GM12878 (cell line): Measurements from ENCODE around the gene TAF13. TPM values are rescaled to one million over a fixed set of nuclear protein-coding genes. Genes with fewer than 3 reads are reported as not detected.

Experiments used
- ATAC-seq: fragments of 200-7000 bp; cut with Tn5 transposase; 3 replicates; pipeline ENCODE4 v1.9.1; 2020; ENCODE audit warnings: mild to moderate bottlenecking, moderate library complexity
- BruUV-seq: library from RNA; stranded (reverse); fragments of 400-500 nt; replicated peaks from 2 replicates; lab custom pipeline; 2021; lab: Mats Ljungman, UMichigan
- CTCF ChIA-PET: fragments of 300-600 bp; sonication (Branson Sonifier 250); formaldehyde crosslinking; extraction: SDS; loops from one replicate; lab custom pipeline; 2021; ENCODE audit warnings: inconsistent platforms; lab: Yijun Ruan, JAX
- POLR2A ChIA-PET: fragments of 350-600 bp; formaldehyde crosslinking; extraction: SDS; loops from one replicate; lab custom pipeline; 2021; ENCODE audit warnings: inconsistent platforms; lab: Charles Lee
- RAD21 ChIA-PET: fragments of 300-600 bp; sonication (Branson Sonifier 250); formaldehyde crosslinking; loops from one replicate; lab custom pipeline; 2023; ENCODE audit warnings: antibody characterized with exemption; ENCODE audit not compliant: unreplicated experiment; lab: Charles Lee
- SMC1A ChIA-PET: fragments of 300-600 bp; sonication (Branson Sonifier 250); formaldehyde crosslinking; loops from one replicate; lab custom pipeline; 2023; ENCODE audit not compliant: unreplicated experiment, uncharacterized antibody; lab: Charles Lee
- DNase-seq: peaks from one replicate; pipeline ENCODE4 v3.0.0-alpha.2; 2011; ENCODE audit warnings: low read depth, low spot score
- FAIRE-seq: peaks from 3 replicates; lab custom pipeline; 2011; peaks lifted over from hg19 to GRCh38; lab: Jason Lieb, UNC
- H2AFZ ChIP-seq: 2 replicates; pipeline ENCODE4 v1.6.0; 2011; ENCODE audit warnings: low read depth, low read length, control low read depth; ENCODE audit not compliant: control insufficient read depth
- H3K27ac ChIP-seq: 2 replicates; pipeline ENCODE4 v1.5.1; 2011; ENCODE audit warnings: control low read depth; ENCODE audit not compliant: control insufficient read depth, insufficient read depth
- H3K27me3 ChIP-seq, 2 experiments: replicated peaks in 1 of 2; 2 replicates each; pipeline versions ENCODE4 v1.6.0 to v1.6.1; 2011; ENCODE audit warnings: low read length in 1 of 2; ENCODE audit not compliant: control insufficient read depth in 2 of 2, insufficient read depth in 2 of 2
- H3K36me3 ChIP-seq, 2 experiments: 2 replicates each; pipeline ENCODE4 v1.5.1; 2011; ENCODE audit warnings: low read length in 1 of 2; ENCODE audit not compliant: control insufficient read depth in 2 of 2, insufficient read depth in 2 of 2
- H3K4me1 ChIP-seq: 2 replicates; pipeline ENCODE4 v1.6.1; 2011; ENCODE audit warnings: mild to moderate bottlenecking, low read length, moderate library complexity, mixed read lengths; ENCODE audit not compliant: control insufficient read depth, insufficient read depth
- H3K4me2 ChIP-seq: 2 replicates; pipeline ENCODE4 v1.6.0; 2011; ENCODE audit warnings: control low read depth; ENCODE audit not compliant: control insufficient read depth, insufficient read depth
- H3K4me3 ChIP-seq: fragments of 200-600 bp; sonication (generic); 2 replicates; pipeline ENCODE4 v1.5.1; 2016
- H3K79me2 ChIP-seq: 2 replicates; pipeline ENCODE4 v1.6.0; 2011; ENCODE audit warnings: low read length; ENCODE audit not compliant: control insufficient read depth, insufficient read depth
- H3K9ac ChIP-seq: 2 replicates; pipeline ENCODE4 v1.8.0; 2011; ENCODE audit warnings: low read length, control low read depth, mixed read lengths; ENCODE audit not compliant: control insufficient read depth, insufficient read depth
- H3K9me3 ChIP-seq: replicated peaks from 3 replicates; pipeline ENCODE4 v1.5.1; 2011; ENCODE audit warnings: mild to moderate bottlenecking, low read length; ENCODE audit not compliant: control insufficient read depth, insufficient read depth
- H4K20me1 ChIP-seq: 2 replicates; pipeline ENCODE4 v1.6.0; 2011; ENCODE audit not compliant: control insufficient read depth, insufficient read depth
- ASH2L ChIP-seq: fragments of 300-600, 200-600 bp; sonication (generic); IDR thresholded peaks from 2 replicates; pipeline ENCODE4 v1.6.1; 2017; ENCODE audit warnings: low read depth, mild to moderate bottlenecking, borderline replicate concordance
- CHD4 ChIP-seq: fragments of 200-600 bp; sonication (generic); IDR thresholded peaks from 2 replicates; pipeline ENCODE4 v1.6.1; 2016; ENCODE audit warnings: mild to moderate bottlenecking
- CREM ChIP-seq: IDR thresholded peaks from 2 replicates; pipeline ENCODE4 v1.6.1; 2014; ENCODE audit warnings: antibody characterized with exemption, low read depth
- E4F1 ChIP-seq: fragments of 450-650 bp; IDR thresholded peaks from 2 replicates; pipeline ENCODE4 v1.6.1; 2018; ENCODE audit warnings: borderline replicate concordance, mild to moderate bottlenecking; ENCODE audit not compliant: partially characterized antibody
- EZH2 ChIP-seq: IDR thresholded peaks from 2 replicates; pipeline ENCODE4 v1.6.1; 2012; ENCODE audit warnings: low read depth, mild to moderate bottlenecking, control low read depth, inconsistent platforms, low read length, borderline replicate concordance; ENCODE audit not compliant: control insufficient read depth
- MEF2B ChIP-seq: fragments of 450-650 bp; IDR thresholded peaks from 2 replicates; pipeline ENCODE4 v1.6.1; 2018; ENCODE audit warnings: mild to moderate bottlenecking, moderate library complexity; ENCODE audit not compliant: partially characterized antibody, poor library complexity, severe bottlenecking
- NKRF ChIP-seq: fragments of 450-650 bp; conservative IDR thresholded peaks from 2 replicates; pipeline ENCODE4 v1.6.1; 2017; ENCODE audit warnings: mild to moderate bottlenecking, moderate library complexity
- PML ChIP-seq: IDR thresholded peaks from 2 replicates; pipeline ENCODE4 v1.6.1; 2012; ENCODE audit warnings: low read length, inconsistent platforms
- RAD21 ChIP-seq: IDR thresholded peaks from 2 replicates; pipeline ENCODE4 v1.6.1; 2011; ENCODE audit warnings: mild to moderate bottlenecking, low read depth, low read length, moderate library complexity; ENCODE audit not compliant: insufficient read depth
- RB1 ChIP-seq: fragments of 450-650 bp; formaldehyde crosslinking; IDR thresholded peaks from 2 replicates; pipeline ENCODE4 v1.6.1; 2017; ENCODE audit warnings: mild to moderate bottlenecking, borderline replicate concordance
- SMAD5 ChIP-seq: IDR thresholded peaks from 2 replicates; pipeline ENCODE4 v1.6.1; 2016; ENCODE audit warnings: antibody characterized with exemption, low read depth
- SMC3 ChIP-seq: IDR thresholded peaks from 2 replicates; pipeline ENCODE4 v1.6.1; 2011; ENCODE audit warnings: low read length, improper control_type of control experiment, borderline replicate concordance
- TAF1 ChIP-seq: IDR thresholded peaks from 2 replicates; pipeline ENCODE4 v1.6.1; 2011; ENCODE audit warnings: mild to moderate bottlenecking, low read depth, low read length, borderline replicate concordance
- ZNF24 ChIP-seq: fragments of 450-650 bp; IDR thresholded peaks from 2 replicates; pipeline ENCODE4 v1.6.1; 2017; ENCODE audit warnings: antibody characterized with exemption, mild to moderate bottlenecking
- WGBS: methylation state at CpG from one replicate; pipeline ENCODE4 v1.1.6; 2016; ENCODE audit warnings: low lambda C conversion rate; ENCODE audit not compliant: insufficient replicate concordance, insufficient coverage; ENCODE audit errors: missing lambda C conversion rate; 5-methylcytosine and 5-hydroxymethylcytosine counted together
- in situ Hi-C: fragments of 300-500 bp; cut with MboI; formaldehyde crosslinking; loops from 9 replicates; pipeline ENCODE4 v1.14.3; 2018; ENCODE audit warnings: mixed read lengths
- intact Hi-C: fragments of 100-400 bp; cut with micrococcal nuclease; formaldehyde crosslinking; loops from one replicate; pipeline ENCODE4 v1.14.2; 2022; ENCODE audit not compliant: unreplicated experiment
- polyA plus RNA-seq, 11 experiments: library from polyadenylated mRNA; depleted of rRNA in 4 of 11; unstranded in 6 of 11; stranded (reverse) in 5 of 11; fragments of >200 nt; fragmentation: Nextera tagmentation in 4 of 11; fragmentation: Illumina TruSeq in 1 of 11; extraction: Ambion mirVana in 4 of 11; extraction: Trizol in 1 of 11; gene quantifications; 1 replicate in 1 of 11; 2 replicates in 10 of 11; pipeline versions ENCODE4 v1.2.1 to v1.2.3, GENCODE V29; 2011 to 2016; ENCODE audit warnings: inconsistent platforms in 2 of 11, missing spikeins in 2 of 11, low read depth in 1 of 11
- total RNA-seq, 4 experiments: library from RNA; depleted of rRNA in 3 of 4; stranded (reverse); fragments of >200 nt in 3 of 4; fragmentation: Illumina TruSeq in 1 of 4; extraction: Trizol in 1 of 4; gene quantifications; 2 replicates each; pipeline versions ENCODE4 v1.2.1 to v1.2.3, GENCODE V29; 2013 to 2021

The TAF13 gene
- total and polyA plus RNA-seq, 10 of the 15 experiments (the other 5 are each of a cell fraction or from before 2014, with no cell fraction given) = 8.1 to 30.6 (median 18.0) TPM

- H3K4me2 ChIP-seq = no peak overlapping the region
- in situ Hi-C loops = no loop called here
- no peaks in the 10 kb centered on the region for H3K79me2 ChIP-seq
- no peak overlapping the region for H3K4me3 ChIP-seq
- no peaks in the 10 kb centered on the region for H3K4me1 ChIP-seq
- no peaks in the 10 kb centered on the region for H4K20me1 ChIP-seq
- DNase-seq = no peak
- no peak overlapping the region for H3K9ac ChIP-seq
- no peak for ATAC-seq
- no peaks in the 10 kb centered on the region for H3K9me3 ChIP-seq
- BruUV-seq = no TSS peak
- TF ChIP-seq ZNF24 (no peak), RAD21 (no peak), PML (no peak), MEF2B (no peak), RB1 (no peak), ASH2L (no peak), E4F1 (no peak), CREM (no peak), CHD4 (no peak), EZH2 (no peak), SMAD5 (no peak), NKRF (no peak), TAF1 (no peak), SMC3 (no peak)
- H3K27me3 ChIP-seq = no peaks in the 10 kb centered on the region
- ChIA-PET POLR2A (no interaction called here), CTCF (interaction anchor here (0.5 kb wide), 1 partner anchor 67 kb away, joined by 3 read pairs; no protein-coding TSS in a partner anchor), RAD21 (no interaction called here), SMC1A (interaction anchor here (0.7 kb wide), 1 partner anchor 55 kb away, joined by 3 read pairs; no protein-coding TSS in a partner anchor)
- no peak for FAIRE-seq
- intact Hi-C loops = no loop called here
- no peak overlapping the region for H2AFZ ChIP-seq
- H3K27ac ChIP-seq = no peak overlapping the region
- no peaks in the 10 kb centered on the region for H3K36me3 ChIP-seq
- 55% methylated on average over 4 of the region's 4 CpGs for WGBS
Observed at GRCh38 chr1:109046671-109047070, 29.1 kb downstream of the TAF13 start.
